ENCODE data around the gene DLD.
"Not testable (repeated sequence)": the region's sequence is repeated elsewhere in the genome, so short reads cannot be mapped to it uniquely, and the experiment has no call there.

DLD gene

GRCh38 chr7:107874605-107875446, 16.2 kb upstream of the DLD start:
- DNase-seq: no peak

- DNase-seq: no peak
Measured at GRCh38 chr7:107876916-107877315, 14.1 kb upstream of the DLD start.

- DNase-seq: no peak
Measured at GRCh38 chr7:107877731-107878382, 13.1 kb upstream of the DLD start.

GRCh38 chr7:107878636-107879035, 12.3 kb upstream of the DLD start:
- no peak for DNase-seq

- peak in 1 of 2 experiments; percentile 18 for DNase-seq
Measured at GRCh38 chr7:107879400-107880035, 11.5 kb upstream of the DLD start.

- no peak for DNase-seq
Measured at GRCh38 chr7:107882766-107883165, 8.2 kb upstream of the DLD start.

- no peak for DNase-seq
Measured at GRCh38 chr7:107884066-107884818, 6.7 kb upstream of the DLD start.

- DNase-seq: not testable (repeated sequence)
Measured at GRCh38 chr7:107887827-107888226, 3.2 kb upstream of the DLD start.

- no peak for DNase-seq
Measured at GRCh38 chr7:107889992-107890391, 991 bp upstream of the DLD start.

- no peak for DNase-seq
Measured at GRCh38 chr7:107890493-107890961, 456 bp upstream of the DLD start.

- DNase-seq: no peak
Measured at GRCh38 chr7:107891636-107892366, 818 bp downstream of the DLD start.

GRCh38 chr7:107892367-107892741, 1.4 kb downstream of the DLD start:
- DNase-seq: not testable (repeated sequence)

GRCh38 chr7:107898997-107899594, 8.1 kb downstream of the DLD start:
- no peak for DNase-seq

- no peak for DNase-seq
Measured at GRCh38 chr7:107900496-107901015, 9.6 kb downstream of the DLD start.

GRCh38 chr7:107902381-107902780, 11.4 kb downstream of the DLD start:
- DNase-seq: no peak

- no peak for DNase-seq
Measured at GRCh38 chr7:107907790-107908189, 16.8 kb downstream of the DLD start.

- no peak for DNase-seq
Measured at GRCh38 chr7:107909445-107909844, 18.5 kb downstream of the DLD start.

- DNase-seq: no peak
Measured at GRCh38 chr7:107911981-107912380, 21.0 kb downstream of the DLD start.

GRCh38 chr7:107913851-107914250, 22.9 kb downstream of the DLD start:
- no peak for DNase-seq

- DNase-seq: no peak
Measured at GRCh38 chr7:107914831-107915230, 23.8 kb downstream of the DLD start.

GRCh38 chr7:107915541-107915940, 24.6 kb downstream of the DLD start:
- no peak for DNase-seq

Data from activated CD4-positive, alpha-beta T cell treated with anti-CD3 and anti-CD28 coated beads, Interleukin-2, amount 50 U/mL, for 4 hours (primary cell).